SU-DHL-6 (cell line): ENCODE measurements around the gene HADH.

ENCODE experiments used
- H2AFZ ChIP-seq: fragments of 200-600 bp; sonication (generic); 2 replicates; pipeline ENCODE4 v1.6.1; 2014; ENCODE audit warnings: low read depth, mild to moderate bottlenecking, moderate library complexity, mixed read lengths, antibody characterized with exemption, low read length; ENCODE audit not compliant: severe bottlenecking
- H3F3A ChIP-seq: fragments of 200-600 bp; shearing (Covaris generic); 2 replicates; pipeline ENCODE4 v1.6.0; 2016; ENCODE audit warnings: antibody characterized with exemption, mild to moderate bottlenecking; ENCODE audit not compliant: insufficient read depth
- H3K27ac ChIP-seq: fragments of 200-600 bp; sonication (generic); 2 replicates; pipeline ENCODE4 v1.5.1; 2016; ENCODE audit warnings: low read depth, mild to moderate bottlenecking, low read length, moderate library complexity, mixed read lengths
- H3K27me3 ChIP-seq: fragments of 200-600 bp; sonication (generic), shearing (Covaris generic); 2 replicates; pipeline ENCODE4 v1.6.0; 2014; ENCODE audit warnings: mild to moderate bottlenecking, low read length
- H3K36me3 ChIP-seq: fragments of 200-600 bp; sonication (generic); 2 replicates; pipeline ENCODE4 v1.6.1; 2014; ENCODE audit warnings: mild to moderate bottlenecking, low read length, mixed read lengths
- H3K4me2 ChIP-seq: fragments of 300-600, 200-600 bp; shearing (Covaris generic), sonication (generic); 2 replicates; pipeline ENCODE4 v1.6.0; 2014; ENCODE audit warnings: low read length, low read depth, mild to moderate bottlenecking; ENCODE audit not compliant: poor library complexity, severe bottlenecking
- H3K4me3 ChIP-seq: fragments of 200-600 bp; sonication (generic); 2 replicates; pipeline ENCODE4 v1.5.1; 2014; ENCODE audit warnings: antibody characterized with exemption, low read length, mild to moderate bottlenecking, mixed read lengths; ENCODE audit not compliant: insufficient read depth, poor library complexity, severe bottlenecking
- H3K79me2 ChIP-seq: fragments of 200-600 bp; sonication (generic); 2 replicates; pipeline ENCODE4 v1.6.1; 2014; ENCODE audit warnings: mild to moderate bottlenecking, low read length, moderate library complexity; ENCODE audit not compliant: insufficient read depth
- H3K9ac ChIP-seq: fragments of 200-600 bp; sonication (generic); 2 replicates; pipeline ENCODE4 v1.7.0; 2014; ENCODE audit warnings: mild to moderate bottlenecking, low read length
- H3K9me2 ChIP-seq: fragments of 200-600 bp; sonication (generic); replicated peaks from 2 replicates; pipeline ENCODE4 v1.6.1; 2014; ENCODE audit warnings: low read length; ENCODE audit not compliant: insufficient read depth
- H3K9me3 ChIP-seq: fragments of 200-600 bp; sonication (generic); 2 replicates; pipeline ENCODE4 v1.6.1; 2014; ENCODE audit warnings: low read length, mixed read lengths; ENCODE audit not compliant: insufficient read depth
- H4K20me1 ChIP-seq: fragments of 200-600 bp; sonication (generic); 2 replicates; pipeline ENCODE4 v1.6.1; 2014; ENCODE audit warnings: low read depth, mild to moderate bottlenecking, antibody characterized with exemption, low read length, moderate library complexity, mixed read lengths
- EZH2phosphoT487 ChIP-seq: fragments of 200-600 bp; sonication (generic), shearing (Covaris generic); conservative IDR thresholded peaks from 2 replicates; pipeline ENCODE4 v1.6.1; 2018; ENCODE audit warnings: mild to moderate bottlenecking, antibody characterized with exemption, low read length, moderate library complexity, mixed read lengths
- TF ChIP-seq, protein P1 (sequence below): fragments of 200-600 bp; sonication (generic); IDR thresholded peaks from one replicate; pipeline ENCODE4 v1.5.1; 2017; ENCODE audit warnings: antibody characterized with exemption, mild to moderate bottlenecking, low read length, moderate library complexity; ENCODE audit not compliant: insufficient read depth, poor library complexity, severe bottlenecking

HADH gene

DNA sequence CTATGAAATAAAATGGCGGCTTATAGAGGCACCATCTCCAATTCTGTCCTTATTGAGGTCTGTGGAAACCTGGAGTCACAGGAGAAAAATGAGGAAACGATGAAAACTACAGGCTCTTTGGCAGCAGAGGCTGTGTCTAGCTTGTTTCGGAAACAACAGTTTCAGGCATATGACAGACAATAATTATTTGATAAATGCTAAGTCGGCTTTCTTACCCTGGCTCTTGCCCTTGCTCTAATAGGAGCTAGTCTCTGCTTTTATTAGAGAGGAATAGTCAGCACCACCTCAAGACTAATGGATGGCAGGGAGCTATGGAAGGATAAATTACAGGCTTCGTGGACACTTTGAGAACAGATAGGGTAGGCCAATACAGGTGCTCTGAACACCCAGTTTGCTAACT is 24.3 kb downstream of the HADH start:
- H3K79me2 ChIP-seq: no peaks in the 10 kb centered on the region
- H3K9ac ChIP-seq: no peak overlapping the region
- H2AFZ ChIP-seq: no peak overlapping the region
- no peak overlapping the region for H3K4me2 ChIP-seq
- H3K4me3 ChIP-seq: no peak overlapping the region
- no peaks in the 10 kb centered on the region for H3K27me3 ChIP-seq
- TF ChIP-seq, protein P1, sequence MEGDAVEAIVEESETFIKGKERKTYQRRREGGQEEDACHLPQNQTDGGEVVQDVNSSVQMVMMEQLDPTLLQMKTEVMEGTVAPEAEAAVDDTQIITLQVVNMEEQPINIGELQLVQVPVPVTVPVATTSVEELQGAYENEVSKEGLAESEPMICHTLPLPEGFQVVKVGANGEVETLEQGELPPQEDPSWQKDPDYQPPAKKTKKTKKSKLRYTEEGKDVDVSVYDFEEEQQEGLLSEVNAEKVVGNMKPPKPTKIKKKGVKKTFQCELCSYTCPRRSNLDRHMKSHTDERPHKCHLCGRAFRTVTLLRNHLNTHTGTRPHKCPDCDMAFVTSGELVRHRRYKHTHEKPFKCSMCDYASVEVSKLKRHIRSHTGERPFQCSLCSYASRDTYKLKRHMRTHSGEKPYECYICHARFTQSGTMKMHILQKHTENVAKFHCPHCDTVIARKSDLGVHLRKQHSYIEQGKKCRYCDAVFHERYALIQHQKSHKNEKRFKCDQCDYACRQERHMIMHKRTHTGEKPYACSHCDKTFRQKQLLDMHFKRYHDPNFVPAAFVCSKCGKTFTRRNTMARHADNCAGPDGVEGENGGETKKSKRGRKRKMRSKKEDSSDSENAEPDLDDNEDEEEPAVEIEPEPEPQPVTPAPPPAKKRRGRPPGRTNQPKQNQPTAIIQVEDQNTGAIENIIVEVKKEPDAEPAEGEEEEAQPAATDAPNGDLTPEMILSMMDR: no peak
- H3F3A ChIP-seq: no peaks in the 10 kb centered on the region
- no peak overlapping the region for H3K27ac ChIP-seq
- H4K20me1 ChIP-seq: no peaks in the 10 kb centered on the region
- H3K36me3 ChIP-seq: peaks cover 2% of the 10 kb centered on the region; the same call in 1 of the 2 replicates
- no peaks in the 10 kb centered on the region for H3K9me3 ChIP-seq
- no peaks in the 10 kb centered on the region for H3K9me2 ChIP-seq

DNA sequence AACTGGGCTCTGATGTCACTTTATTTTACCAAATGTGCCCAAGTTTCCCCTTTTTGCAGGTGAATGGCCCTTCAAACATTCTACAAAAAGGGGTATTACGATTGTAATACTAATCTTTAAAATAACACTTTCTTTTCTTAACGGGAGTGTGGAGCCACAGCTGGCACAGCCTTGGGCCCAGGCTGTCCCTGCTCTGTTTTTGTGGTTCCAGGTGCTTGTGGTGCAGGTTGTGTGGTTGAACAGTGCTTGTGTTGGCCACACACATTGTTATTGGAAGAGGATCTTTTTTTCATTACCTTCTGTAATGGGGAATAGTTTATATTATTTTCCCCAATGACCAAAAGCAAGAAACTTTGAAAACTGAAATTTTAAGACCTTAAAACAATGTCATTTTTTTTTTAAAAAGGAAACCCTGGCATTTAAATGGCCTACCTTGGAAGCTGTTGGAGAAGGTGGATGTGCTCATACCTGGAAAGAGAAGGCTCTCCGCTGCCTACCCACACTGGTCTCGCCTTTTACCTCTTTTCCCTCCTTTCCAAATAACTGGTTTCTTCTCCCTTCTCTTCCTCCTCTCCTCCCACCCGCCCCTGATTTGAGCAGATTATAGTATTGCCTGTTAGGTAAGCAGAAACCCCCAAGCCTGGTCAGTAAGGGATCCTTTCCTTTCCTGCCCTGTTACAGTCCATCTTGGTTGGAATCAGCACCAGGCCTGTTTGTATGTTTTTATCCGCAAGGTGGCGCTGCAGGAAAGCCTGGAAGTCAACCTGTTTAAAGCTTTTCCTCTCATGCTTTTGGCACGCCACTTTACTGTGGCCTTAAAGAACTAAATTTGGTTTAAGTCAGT is 28.6 kb downstream of the HADH start:
- H3K27me3 ChIP-seq: no peaks in the 10 kb centered on the region
- no peak overlapping the region for H3K4me2 ChIP-seq
- no peaks in the 10 kb centered on the region for H3K9me2 ChIP-seq
- H3K36me3 ChIP-seq: peaks cover 3% of the 10 kb centered on the region; the same call in 1 of the 2 replicates
- H3K4me3 ChIP-seq: no peak overlapping the region
- no peak overlapping the region for H3K27ac ChIP-seq
- no peak overlapping the region for H2AFZ ChIP-seq
- no peaks in the 10 kb centered on the region for H4K20me1 ChIP-seq
- no peak for TF ChIP-seq EZH2phosphoT487
- TF ChIP-seq, protein P1: peak; percentile 54
- H3K9ac ChIP-seq: no peak overlapping the region
- H3K79me2 ChIP-seq: no peaks in the 10 kb centered on the region
- no peaks in the 10 kb centered on the region for H3F3A ChIP-seq
- no peaks in the 10 kb centered on the region for H3K9me3 ChIP-seq

DNA sequence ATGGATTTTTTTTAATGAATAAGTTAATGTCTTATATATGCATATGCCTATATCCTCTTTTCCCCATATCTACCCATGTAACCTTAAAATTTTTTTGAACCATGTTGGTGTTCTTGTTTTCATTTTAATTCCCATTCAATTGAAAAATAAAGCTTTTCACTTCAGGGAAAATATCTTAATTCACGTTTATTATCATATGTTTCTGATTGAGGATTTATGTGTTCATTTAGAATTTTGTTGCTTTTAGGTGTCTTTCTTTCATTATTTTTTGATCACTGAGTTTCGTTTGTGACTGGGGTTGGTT is 29.1 kb downstream of the HADH start:
- Histone ChIP-seq H3K79me2 (no peaks in the 10 kb centered on the region), H3K36me3 (peaks cover 3% of the 10 kb centered on the region; the same call in 1 of the 2 replicates), H3K27ac (no peak overlapping the region), H3K4me2 (no peak overlapping the region), H3K9me2 (no peaks in the 10 kb centered on the region), H3K9me3 (no peaks in the 10 kb centered on the region), H4K20me1 (no peaks in the 10 kb centered on the region), H3K9ac (no peak overlapping the region), H2AFZ (no peak overlapping the region), H3K4me3 (no peak overlapping the region), H3F3A (no peaks in the 10 kb centered on the region), H3K27me3 (no peaks in the 10 kb centered on the region)
- TF ChIP-seq EZH2phosphoT487: no peak
- TF ChIP-seq, protein P1: no peak
